Ovary (tissue), 3 donors: ENCODE measurements around the gene FOXP1.

Experiments
- CTCF ChIP-seq, 3 donors: fragments of 450-650 bp in 2 of 3; fragments of 200-600 bp in 1 of 3; IDR thresholded peaks; one replicate each; pipeline versions ENCODE4 v1.5.1 to v1.8.0; 2016 to 2022; ENCODE audit warnings: antibody characterized with exemption in 3 of 3, mild to moderate bottlenecking in 1 of 3
- POLR2A ChIP-seq: fragments of 450-650 bp; IDR thresholded peaks from one replicate; pipeline ENCODE4 v1.6.1; 2017; ENCODE audit warnings: antibody characterized with exemption, mild to moderate bottlenecking, moderate library complexity
- donor health status: DM: no; HTN: no; CAD: no.

- TF ChIP-seq CTCF (IDR thresholded peaks at IDR 0.05): no peak
- TF ChIP-seq POLR2A: no peak
Observed at GRCh38 chr3:71551311-71551919, 32.1 kb downstream of the FOXP1 start.
